Hepatocyte (in vitro differentiated cells): Measurements from ENCODE around the gene F7. TPM values are rescaled to one million over a fixed set of nuclear protein-coding genes. Genes with fewer than 3 reads are reported as not detected.

Experiments used
- DNase-seq: peaks from one replicate; pipeline ENCODE4 v3.0.0-alpha.2; 2016; ENCODE audit warnings: low spot score
- H2AFZ ChIP-seq: fragments of 200-600 bp; sonication (generic); 2 replicates; pipeline ENCODE4 v1.6.0; 2016; ENCODE audit warnings: antibody characterized with exemption, mild to moderate bottlenecking
- H3K27ac ChIP-seq: fragments of 200-600 bp; sonication (generic); 2 replicates; pipeline ENCODE4 v1.5.1; 2016; ENCODE audit warnings: mild to moderate bottlenecking
- H3K27me3 ChIP-seq: fragments of 200-600 bp; sonication (generic); 2 replicates; pipeline ENCODE4 v1.6.1; 2016
- H3K36me3 ChIP-seq: fragments of 200-600 bp; sonication (generic); replicated peaks from 2 replicates; pipeline ENCODE4 v1.5.1; 2016; ENCODE audit warnings: low read depth; ENCODE audit not compliant: insufficient read depth
- H3K4me1 ChIP-seq: fragments of 200-600 bp; sonication (generic); 2 replicates; pipeline ENCODE4 v1.5.1; 2016; ENCODE audit warnings: mild to moderate bottlenecking, moderate library complexity; ENCODE audit not compliant: insufficient read depth
- H3K4me2 ChIP-seq: fragments of 200-600 bp; sonication (generic); 2 replicates; pipeline ENCODE4 v1.6.0; 2016
- H3K4me3 ChIP-seq: fragments of 200-600 bp; sonication (generic); 2 replicates; pipeline ENCODE4 v1.5.1; 2016; ENCODE audit warnings: mild to moderate bottlenecking
- H3K79me2 ChIP-seq: fragments of 200-600 bp; sonication (generic); 2 replicates; pipeline ENCODE4 v1.6.0; 2017; ENCODE audit warnings: mild to moderate bottlenecking
- H3K9me2 ChIP-seq: fragments of 200-600 bp; sonication (generic); replicated peaks from 2 replicates; pipeline ENCODE4 v1.6.0; 2017; ENCODE audit warnings: mild to moderate bottlenecking; ENCODE audit not compliant: insufficient read depth
- H3K9me3 ChIP-seq: fragments of 200-600 bp; sonication (generic); 2 replicates; pipeline ENCODE4 v1.5.1; 2016; ENCODE audit warnings: low read depth, mild to moderate bottlenecking
- H4K20me1 ChIP-seq: fragments of 200-600 bp; sonication (generic); 2 replicates; pipeline ENCODE4 v1.6.0; 2016; ENCODE audit warnings: mild to moderate bottlenecking; ENCODE audit not compliant: insufficient read depth, poor library complexity, severe bottlenecking
- CTCF ChIP-seq: fragments of 200-600 bp; sonication (generic); IDR thresholded peaks from 2 replicates; pipeline ENCODE4 v1.5.1; 2016; ENCODE audit warnings: antibody characterized with exemption, mild to moderate bottlenecking; ENCODE audit not compliant: poor library complexity
- EZH2 ChIP-seq: fragments of 200-600 bp; sonication (generic); IDR thresholded peaks from 2 replicates; pipeline ENCODE4 v1.6.1; 2016; ENCODE audit warnings: antibody characterized with exemption, mild to moderate bottlenecking, borderline replicate concordance
- EZH2phosphoT487 ChIP-seq: fragments of 200-600 bp; sonication (generic); IDR thresholded peaks from one replicate; pipeline ENCODE4 v1.6.1; 2018; ENCODE audit warnings: antibody characterized with exemption, mild to moderate bottlenecking, low read depth, moderate library complexity; ENCODE audit not compliant: unreplicated experiment, severe bottlenecking
- WGBS: methylation state at CpG from one replicate; pipeline ENCODE4 v1.1.6; 2016; ENCODE audit warnings: low lambda C conversion rate; ENCODE audit errors: missing lambda C conversion rate; 5-methylcytosine and 5-hydroxymethylcytosine counted together
- polyA plus RNA-seq: library from polyadenylated mRNA; unstranded; fragments of >200 nt; fragmentation: Nextera tagmentation; extraction: Ambion mirVana; gene quantifications from 2 replicates; pipeline ENCODE4 v1.2.1, GENCODE V29; 2016
- total RNA-seq: library from RNA; depleted of rRNA; stranded (reverse); fragments of >200 nt; gene quantifications from 2 replicates; pipeline ENCODE4 v1.2.3, GENCODE V29; 2014

The F7 gene
- total and polyA plus RNA-seq, 2 experiments from 2014 or later: 12.6 to 24.0 TPM

- Histone ChIP-seq H3K79me2 (no peaks in the 10 kb centered on the region), H3K9me3 (no peaks in the 10 kb centered on the region), H3K36me3 (no peaks in the 10 kb centered on the region), H3K27ac (no peak overlapping the region), H2AFZ (no peak overlapping the region), H3K9me2 (no peaks in the 10 kb centered on the region), H4K20me1 (no peaks in the 10 kb centered on the region), H3K27me3 (no peaks in the 10 kb centered on the region), H3K4me3 (no peak overlapping the region), H3K4me2 (no peak overlapping the region), H3K4me1 (no peaks in the 10 kb centered on the region)
- TF ChIP-seq EZH2phosphoT487 (no peak), EZH2 (no peak), CTCF (no peak)
- 95% methylated on average over 29 of the region's 29 CpGs for WGBS
- no peak for DNase-seq
These were observed 41.5 kb upstream of the F7 start for GRCh38 chr13:113064000-113064533.

GRCh38 chr13:113064534-113065405 is 40.8 kb upstream of the F7 start:
- Histone ChIP-seq H3K4me1 (no peaks in the 10 kb centered on the region), H3K9me2 (no peaks in the 10 kb centered on the region), H4K20me1 (no peaks in the 10 kb centered on the region), H2AFZ (no peak overlapping the region), H3K36me3 (no peaks in the 10 kb centered on the region), H3K9me3 (no peaks in the 10 kb centered on the region), H3K27ac (no peak overlapping the region), H3K79me2 (no peaks in the 10 kb centered on the region), H3K27me3 (no peaks in the 10 kb centered on the region), H3K4me2 (no peak overlapping the region), H3K4me3 (no peak overlapping the region)
- DNase-seq: no peak
- TF ChIP-seq EZH2phosphoT487 (no peak), CTCF (no peak), EZH2 (no peak)
- 93% methylated on average over 41 of the region's 41 CpGs for WGBS

GRCh38 chr13:113065406-113066141 is 40.0 kb upstream of the F7 start:
- 90% methylated on average over 27 of the region's 29 CpGs for WGBS
- DNase-seq: no peak
- TF ChIP-seq CTCF (no peak), EZH2phosphoT487 (no peak), EZH2 (no peak)

More at GRCh38 chr13:113065406-113066141, 40.0 kb upstream of the F7 start:
- Histone ChIP-seq H4K20me1 (no peaks in the 10 kb centered on the region), H3K9me2 (no peaks in the 10 kb centered on the region), H2AFZ (no peak overlapping the region), H3K4me2 (no peak overlapping the region), H3K9me3 (no peaks in the 10 kb centered on the region), H3K4me1 (no peaks in the 10 kb centered on the region), H3K27me3 (no peaks in the 10 kb centered on the region), H3K36me3 (no peaks in the 10 kb centered on the region), H3K27ac (no peak overlapping the region), H3K79me2 (no peaks in the 10 kb centered on the region), H3K4me3 (no peak overlapping the region)
